ENCODE data around the gene SIGLEC12. TPM values are rescaled to one million over a fixed set of nuclear protein-coding genes. Genes with fewer than 3 reads are reported as not detected.

Gene SIGLEC12
- total and polyA plus RNA-seq, 2 donors (not counting 3 experiments of a cell fraction or from before 2014, with no cell fraction given), result not detected

GRCh38 chr19:51507192-51507591, 5.6 kb upstream of the SIGLEC12 start:
- ChIA-PET CTCF (interaction anchor here (1.2 to 1.3 kb wide), 2 partner anchors 150 to 154 kb away, joined by 3 to 4 read pairs; no protein-coding TSS in a partner anchor), POLR2A (no interaction called here)

More at GRCh38 chr19:51507192-51507591, 5.6 kb upstream of the SIGLEC12 start:
- DNase-seq (ENCODE audit: low read depth, low spot score) (no peak), FAIRE-seq (no peak)
- BruUV-seq (replicated peaks), result no TSS peak
- H3K4me2 ChIP-seq (ENCODE audit: insufficient read depth, low read length), result no peak overlapping the region
- no peak for TF ChIP-seq POLR2AphosphoS5 (IDR thresholded peaks at IDR 0.05; ENCODE audit: insufficient read depth, low read depth, low read length)
- no peak for TF ChIP-seq EZH2 (IDR thresholded peaks at IDR 0.05; ENCODE audit: borderline replicate concordance, low read depth, low read length, severe bottlenecking)
- TF ChIP-seq CTCF (IDR thresholded peaks at IDR 0.05; ENCODE audit: extremely low read depth in 1 of 2, insufficient read depth in 1 of 2, low read depth in 1 of 2, low read length in 2 of 2), result no peak
- no peak for TF ChIP-seq FOS (IDR thresholded peaks at IDR 0.05; ENCODE audit: borderline replicate concordance, insufficient read depth, low read length)
- TF ChIP-seq MYC (IDR thresholded peaks at IDR 0.05; ENCODE audit: low read depth, low read length), result no peak
- TF ChIP-seq, protein P1, sequence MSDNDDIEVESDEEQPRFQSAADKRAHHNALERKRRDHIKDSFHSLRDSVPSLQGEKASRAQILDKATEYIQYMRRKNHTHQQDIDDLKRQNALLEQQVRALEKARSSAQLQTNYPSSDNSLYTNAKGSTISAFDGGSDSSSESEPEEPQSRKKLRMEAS (IDR thresholded peaks at IDR 0.05; ENCODE audit: insufficient read depth, insufficient read length), result no peak
- TF ChIP-seq POLR2A (IDR thresholded peaks at IDR 0.05; ENCODE audit: low read depth, low read length), result no peak
- TF ChIP-seq JUN (IDR thresholded peaks at IDR 0.05; ENCODE audit: borderline replicate concordance, insufficient read depth, insufficient read length, low read depth), result no peak
- no peak for TF ChIP-seq GATA2 (IDR thresholded peaks at IDR 0.05; ENCODE audit: insufficient read depth, insufficient read length, low read depth, low read length)
- H3K4me1 ChIP-seq (ENCODE audit: control insufficient read depth, extremely low read depth, insufficient read depth, low read length), result no peaks in the 10 kb centered on the region
- no peak overlapping the region for H3K9ac ChIP-seq (replicated peaks; ENCODE audit: extremely low read depth, insufficient read depth, low read length)
- H3K79me2 ChIP-seq (ENCODE audit: control insufficient read depth, insufficient read depth, low read length), result no peaks in the 10 kb centered on the region
- H3K4me3 ChIP-seq (replicated peaks in 1 of 3; ENCODE audit: insufficient read depth in 1 of 3, low read depth in 1 of 3, low read length in 3 of 3), result no peak overlapping the region
- no peaks in the 10 kb centered on the region for H3K9me3 ChIP-seq (replicated peaks; ENCODE audit: control insufficient read depth, insufficient read depth, low read length)
- H4K20me1 ChIP-seq (replicated peaks; ENCODE audit: control insufficient read depth, extremely low read depth, insufficient read depth, low read length), result no peaks in the 10 kb centered on the region
- no peaks in the 10 kb centered on the region for H3K27me3 ChIP-seq (ENCODE audit: control insufficient read depth in 2 of 2, insufficient read depth in 2 of 2, low read length in 2 of 2)
- no peaks in the 10 kb centered on the region for H3K9me1 ChIP-seq (replicated peaks; ENCODE audit: control insufficient read depth, extremely low read depth, insufficient read depth, low read length)
- intact Hi-C loops (cut with micrococcal nuclease) (no loop called here), dilution Hi-C loops (cut with MboI; ENCODE audit: extremely low pct_ligation_motif_present, low sequenced_read_pairs) (no loop called here)
- H3K36me3 ChIP-seq (ENCODE audit: control insufficient read depth in 2 of 2, extremely low read depth in 1 of 2, insufficient read depth in 2 of 2, low read length in 2 of 2), result no peaks in the 10 kb centered on the region
- no peak overlapping the region for H3K27ac ChIP-seq (ENCODE audit: insufficient read depth, low read depth, low read length)
- H2AFZ ChIP-seq (ENCODE audit: low read depth, low read length), result no peak overlapping the region
